ENCODE data around the gene SIX5.
"Not testable (repeated sequence)": the region's sequence is repeated elsewhere in the genome, so short reads cannot be mapped to it uniquely, and the experiment has no call there.

SIX5 gene

DNA sequence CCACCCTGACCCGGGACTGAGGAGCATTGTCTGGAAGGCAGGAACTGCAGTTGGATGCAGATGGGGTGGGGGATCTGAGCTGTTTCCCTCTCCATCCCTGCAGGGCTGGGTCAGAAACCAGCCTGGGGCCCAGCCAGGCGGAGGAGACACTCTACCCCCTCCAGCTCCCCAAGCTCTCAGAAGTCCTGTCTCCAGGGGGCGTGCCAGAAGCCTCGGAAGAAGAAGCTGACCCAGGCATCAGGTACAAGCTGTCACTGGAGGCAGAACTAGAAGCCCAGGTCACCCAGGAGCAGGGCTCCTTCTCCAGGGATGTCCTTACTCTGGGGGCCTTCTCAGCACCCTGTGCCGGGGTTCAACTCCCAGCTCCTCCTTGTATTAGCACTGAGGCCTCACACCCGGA is 15.5 kb downstream of the SIX5 start:
- no peak for DNase-seq (ENCODE audit: low read depth)

DNA sequence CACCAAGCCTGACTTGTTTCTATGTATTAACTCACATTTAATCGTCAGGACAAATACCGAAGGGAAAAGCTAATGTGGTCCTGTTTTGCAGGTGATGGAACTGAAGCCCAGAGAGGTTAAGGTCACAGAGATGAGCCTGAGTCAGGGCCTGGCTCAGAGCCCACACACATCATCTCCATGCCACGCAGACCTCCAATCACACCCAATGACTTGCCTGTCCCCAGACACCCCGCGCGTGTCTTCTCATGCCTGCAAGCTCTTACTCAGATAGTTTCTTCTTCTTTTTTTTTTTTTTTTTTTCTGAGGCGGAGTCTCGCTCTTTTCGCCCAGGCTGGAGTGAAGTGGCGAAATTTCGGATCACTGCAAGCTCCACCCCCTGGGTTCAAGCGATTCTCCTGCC is 16.4 kb downstream of the SIX5 start:
- no peak for DNase-seq (ENCODE audit: low read depth)

DNA sequence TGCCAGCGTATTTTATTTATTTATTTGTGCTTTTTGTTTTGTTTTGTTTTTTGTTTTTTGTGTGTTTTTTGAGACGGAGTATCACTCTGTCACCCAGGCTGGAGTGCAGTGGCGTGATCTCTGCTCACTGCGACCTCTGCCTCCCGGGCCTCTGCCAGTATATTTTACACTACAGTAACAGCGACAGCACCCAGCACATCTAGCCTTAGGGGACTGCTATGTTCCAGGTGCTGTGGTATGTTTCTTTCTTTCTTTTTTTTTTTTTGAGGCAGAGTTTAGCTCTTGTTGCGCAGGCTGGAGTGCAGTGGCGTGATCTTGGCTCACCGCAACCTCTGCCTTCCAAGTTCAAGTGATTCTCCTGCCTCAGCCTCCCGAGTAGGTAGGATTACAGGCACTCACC is 17.6 kb downstream of the SIX5 start:
- not testable (repeated sequence) for DNase-seq (ENCODE audit: low read depth)

DNA sequence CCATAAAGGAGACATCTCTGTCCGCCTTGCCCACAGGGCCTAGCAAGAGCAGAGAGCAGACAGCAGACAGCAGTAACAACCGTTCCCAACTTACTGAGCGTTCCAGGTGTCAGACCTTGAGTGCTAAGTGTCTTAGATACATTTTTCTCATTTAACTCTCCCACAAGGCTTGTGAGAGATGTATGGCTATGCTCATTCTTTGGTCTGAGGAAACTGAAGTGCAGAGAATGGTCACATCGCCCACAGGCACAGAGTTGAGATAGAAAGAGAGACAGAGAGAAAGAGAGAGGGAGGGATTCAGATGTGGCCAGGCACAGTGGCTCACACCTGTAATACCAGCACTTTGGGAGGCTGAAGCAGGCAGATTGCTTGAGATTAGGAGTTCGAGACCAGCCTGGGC is 21.5 kb downstream of the SIX5 start:
- DNase-seq (ENCODE audit: low read depth), result no peak

DNA sequence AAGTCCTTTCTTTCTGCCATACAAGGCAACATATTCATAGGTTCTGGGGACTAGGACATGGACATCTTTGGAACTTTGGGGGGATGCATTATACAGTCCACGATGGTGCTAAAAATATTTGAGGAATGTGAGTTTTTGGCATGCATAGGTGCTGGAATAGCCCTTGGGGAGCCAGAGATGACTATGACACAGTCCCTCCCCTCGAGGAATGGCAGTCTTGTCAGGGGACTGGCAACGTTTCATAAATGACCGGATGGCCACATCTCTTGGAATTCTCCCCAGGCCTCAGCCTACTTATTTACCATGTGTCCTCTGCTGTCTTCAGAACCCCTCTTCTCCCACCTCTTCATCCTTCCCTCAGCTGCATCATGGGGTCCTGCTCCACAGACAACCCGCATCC is 22.2 kb downstream of the SIX5 start:
- no peak for DNase-seq (ENCODE audit: low read depth)

DNA sequence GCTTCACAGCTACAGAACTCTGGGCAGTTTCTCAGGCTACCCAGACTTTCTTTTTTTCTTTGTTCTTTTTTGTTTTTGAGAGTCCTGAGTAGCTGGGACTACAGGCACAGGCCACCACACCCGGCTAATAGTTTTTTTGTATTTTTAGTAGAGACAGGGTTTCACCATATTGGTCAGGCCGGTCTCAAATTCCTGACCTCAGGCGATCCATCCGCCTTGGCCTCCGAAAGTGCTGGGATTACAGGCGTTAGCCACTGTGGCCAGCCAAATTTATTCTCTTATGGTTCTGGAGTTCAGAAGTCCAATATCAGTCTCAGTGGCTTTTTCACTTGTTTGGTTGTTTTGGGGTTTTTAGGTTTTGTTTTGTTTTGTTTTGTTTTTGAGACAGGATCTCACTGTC is 23.4 kb downstream of the SIX5 start:
- no peak for DNase-seq (ENCODE audit: low read depth)

DNA sequence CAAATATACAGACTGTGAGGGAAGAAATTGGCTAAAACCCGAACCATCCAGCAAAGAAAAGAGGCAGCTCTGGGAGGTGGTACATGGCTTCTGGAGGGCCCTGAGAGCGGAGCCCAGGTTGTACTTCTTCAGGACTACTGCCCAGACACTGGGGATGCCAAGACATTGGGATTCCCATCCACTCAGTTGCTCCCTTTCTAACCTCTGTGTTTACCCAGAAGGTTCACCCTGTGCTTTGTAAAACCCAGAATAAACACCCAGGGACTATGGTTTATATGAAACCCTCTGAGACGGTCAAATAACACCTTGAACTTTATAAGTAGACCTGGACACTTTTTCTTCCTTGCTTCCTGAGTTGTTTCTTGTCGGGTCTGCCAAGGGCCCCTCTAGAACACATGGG is 26.1 kb downstream of the SIX5 start:
- no peak for DNase-seq (ENCODE audit: low read depth)

DNA sequence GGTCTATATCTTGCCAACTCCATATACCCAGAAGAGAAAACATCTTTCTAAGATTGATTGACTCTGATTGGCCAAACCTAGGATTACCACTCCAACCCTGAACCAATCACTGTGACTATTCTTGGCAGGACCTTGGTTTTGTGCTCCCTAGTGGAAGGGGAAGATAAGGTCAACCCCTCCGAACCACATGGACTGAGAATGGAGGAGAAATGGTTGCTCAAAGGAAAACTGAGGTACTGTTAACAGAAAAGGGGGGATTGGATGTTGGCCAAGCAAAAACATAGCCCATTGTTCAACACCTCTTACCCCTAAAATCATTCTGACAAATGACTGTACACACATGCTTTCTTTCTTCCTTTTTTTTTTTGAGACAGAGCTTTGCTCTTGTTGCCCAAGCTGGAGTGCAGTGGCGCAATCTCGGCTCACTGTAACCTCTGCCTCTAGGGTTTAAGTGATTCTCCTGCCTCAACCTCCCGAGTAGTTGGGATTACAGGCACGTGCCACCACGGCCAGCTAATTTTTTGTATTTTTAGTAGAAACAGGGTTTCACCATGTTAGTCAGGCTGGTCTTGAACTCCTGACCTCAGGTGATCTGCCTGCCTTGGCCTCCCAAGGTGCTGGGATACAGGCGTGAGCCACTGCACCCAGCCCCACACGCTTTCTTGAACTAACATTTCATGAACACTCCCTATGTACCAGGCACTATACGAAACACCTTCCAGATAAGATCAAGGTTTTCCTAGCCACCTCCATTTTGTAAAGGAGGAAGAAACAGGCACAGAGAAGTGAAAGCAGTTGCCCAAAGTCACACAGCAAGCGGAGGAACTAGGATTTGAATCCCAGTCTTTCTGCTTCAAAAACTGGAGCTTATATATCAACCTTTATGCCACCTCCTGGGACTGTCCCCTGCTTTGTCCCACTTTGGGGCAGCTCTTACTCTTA is 29.3 kb downstream of the SIX5 start:
- no peak for DNase-seq (ENCODE audit: low read depth)

DNA sequence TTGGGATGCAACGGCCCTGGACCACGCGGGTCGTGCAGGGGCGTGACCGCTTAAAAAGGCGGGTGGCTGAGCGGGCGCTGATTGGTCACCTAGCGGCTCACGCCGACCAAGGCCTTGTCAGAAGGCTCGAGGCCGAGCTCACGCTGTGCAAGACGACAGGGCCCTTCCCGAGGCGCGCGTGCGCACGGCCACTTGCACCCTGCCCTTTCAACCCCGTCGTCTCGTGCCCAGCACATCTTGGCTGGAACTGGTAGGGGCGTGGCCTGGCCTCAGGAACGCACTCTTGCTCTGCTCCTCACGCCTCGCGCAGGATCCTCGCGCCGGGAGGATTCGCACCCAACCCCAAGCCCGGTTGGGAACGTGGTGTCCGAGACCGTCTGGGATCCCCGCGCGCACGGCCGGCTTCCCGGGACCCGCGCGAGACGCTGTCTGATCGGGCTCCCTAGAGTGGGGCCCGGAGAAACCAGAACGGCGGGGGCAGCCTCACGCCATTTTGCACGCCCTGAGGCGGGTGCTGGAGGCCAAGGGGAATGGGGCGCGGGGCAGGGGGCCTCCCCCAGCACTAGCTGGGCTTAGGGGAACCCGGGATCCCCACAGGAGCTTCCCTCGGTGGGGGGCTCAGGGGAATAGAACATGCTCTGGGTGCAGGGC is 35.8 kb downstream of the SIX5 start, which contains the start of gene MEIOSIN:
Gene MEIOSIN, plus strand, starts transcription at position 280 of the 651 bp plus-strand sequence. CDS start 1,938 bp downstream, outside the sequence.
- no peak for DNase-seq (ENCODE audit: low read depth)

DNA sequence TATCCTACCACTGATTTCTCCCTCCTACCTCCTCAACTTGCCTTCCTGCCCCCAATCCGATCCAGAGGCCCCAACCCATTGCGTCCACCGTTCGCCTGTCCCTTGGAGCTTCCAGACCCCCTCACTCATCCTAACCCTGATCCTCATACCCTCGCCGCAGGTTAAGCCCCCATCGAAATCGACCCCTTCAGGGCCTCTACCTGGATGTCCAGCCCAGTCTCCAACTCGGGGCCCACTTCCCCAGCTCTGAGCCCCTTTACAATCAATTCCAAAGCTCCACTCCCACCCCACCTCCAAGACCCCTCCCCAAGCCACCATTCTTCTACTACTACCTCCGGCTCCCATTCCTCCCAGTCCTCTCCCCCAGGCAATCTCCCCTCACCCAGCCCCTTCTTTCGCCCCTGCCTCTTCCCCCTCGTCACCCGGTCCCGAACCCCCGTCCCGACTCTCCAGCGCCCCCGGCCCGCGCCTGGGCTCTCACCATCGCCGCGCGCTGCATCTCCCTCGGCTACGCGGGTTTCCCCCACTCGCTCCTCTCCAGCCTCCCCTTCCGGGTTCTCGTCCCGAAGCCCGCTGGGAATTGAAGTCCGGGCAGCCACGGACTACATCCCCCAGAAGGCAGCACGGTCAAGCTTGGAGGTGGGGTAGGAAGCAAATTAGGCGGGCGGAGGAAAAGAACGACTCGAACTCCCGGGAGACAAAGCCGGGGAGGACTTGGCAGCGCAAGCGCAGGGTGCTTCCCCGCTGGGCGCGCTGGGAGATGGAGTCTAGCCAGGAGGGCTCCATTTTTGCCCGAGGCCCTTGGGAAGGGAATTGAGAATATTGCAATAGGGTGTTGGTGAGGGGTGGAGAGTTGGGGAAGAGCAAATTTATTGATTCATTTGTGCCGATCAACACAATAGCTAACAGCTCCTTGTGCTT is 38.4 kb downstream of the SIX5 start, which contains the start of gene FBXO46:
Gene FBXO46, minus strand, starts transcription at position 529 of the 921 bp plus-strand sequence. CDS start 17,401 bp downstream, outside the sequence.
- DNase-seq (ENCODE audit: low read depth), result peak; percentile 84

DNA sequence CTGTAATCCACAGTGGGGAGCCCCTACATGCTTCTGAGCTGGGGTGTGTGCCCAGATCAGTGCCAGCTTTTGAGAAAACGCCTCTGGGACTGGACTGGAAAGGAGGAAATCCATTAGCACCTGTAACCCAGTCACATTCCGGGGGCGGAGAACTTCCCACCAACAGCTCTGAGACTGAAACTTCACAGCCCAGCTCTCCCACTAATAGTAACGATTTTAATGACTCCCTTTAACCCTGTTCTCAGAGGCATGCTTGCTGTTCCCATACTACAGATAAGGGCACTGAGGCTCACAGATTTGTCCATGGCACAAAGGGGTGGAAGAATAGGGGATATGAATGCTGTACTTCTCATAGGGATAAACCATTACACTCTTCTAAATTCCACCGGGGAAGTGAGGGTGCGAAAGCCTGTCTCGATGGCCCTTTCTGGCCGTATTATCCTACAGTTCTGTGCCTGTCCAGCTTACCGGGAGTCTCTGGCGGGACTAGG is 39.2 kb downstream of the SIX5 start:
- no peak for DNase-seq (ENCODE audit: low read depth)

DNA sequence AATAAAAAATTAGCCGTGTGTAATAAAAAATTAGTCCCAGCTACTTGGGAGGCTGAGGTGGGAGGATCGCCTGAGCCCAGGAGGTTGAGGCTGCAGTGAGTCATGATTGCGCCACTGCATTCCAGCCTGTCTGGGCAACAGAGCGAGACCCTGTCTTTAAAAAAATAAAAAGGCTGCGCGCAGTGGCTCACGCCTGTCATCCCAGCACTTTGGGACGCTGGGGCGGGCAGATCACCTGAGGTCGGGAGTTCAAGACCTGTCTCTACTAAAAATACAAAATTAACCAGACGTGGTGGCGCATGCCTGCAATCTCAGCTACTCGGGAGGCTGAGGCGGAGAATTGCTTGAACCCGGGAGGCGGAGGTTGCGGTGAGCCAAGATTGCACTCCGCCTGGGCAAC is 40.4 kb downstream of the SIX5 start:
- DNase-seq (ENCODE audit: low read depth), result not testable (repeated sequence)

DNA sequence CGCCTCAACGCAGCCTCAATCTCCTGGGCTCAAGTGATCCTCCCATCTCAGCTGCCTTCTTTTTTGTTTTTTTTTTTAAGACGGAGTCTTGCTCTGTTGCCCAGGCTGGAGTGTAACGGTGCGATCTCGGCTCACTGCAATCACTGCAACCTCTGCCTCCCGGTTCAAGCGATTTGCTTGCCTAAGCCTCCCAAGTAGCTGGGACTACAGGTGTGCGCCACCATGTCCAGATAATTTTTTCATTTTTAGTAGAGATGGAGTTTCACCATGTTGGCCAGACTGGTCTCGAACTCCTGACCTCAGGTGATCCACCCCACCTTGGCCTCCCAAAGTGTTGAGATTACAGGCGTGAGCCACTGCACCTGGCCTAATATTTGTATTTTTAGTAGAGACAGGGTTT is 49.0 kb downstream of the SIX5 start:
- DNase-seq (ENCODE audit: low read depth), result not testable (repeated sequence)

DNA sequence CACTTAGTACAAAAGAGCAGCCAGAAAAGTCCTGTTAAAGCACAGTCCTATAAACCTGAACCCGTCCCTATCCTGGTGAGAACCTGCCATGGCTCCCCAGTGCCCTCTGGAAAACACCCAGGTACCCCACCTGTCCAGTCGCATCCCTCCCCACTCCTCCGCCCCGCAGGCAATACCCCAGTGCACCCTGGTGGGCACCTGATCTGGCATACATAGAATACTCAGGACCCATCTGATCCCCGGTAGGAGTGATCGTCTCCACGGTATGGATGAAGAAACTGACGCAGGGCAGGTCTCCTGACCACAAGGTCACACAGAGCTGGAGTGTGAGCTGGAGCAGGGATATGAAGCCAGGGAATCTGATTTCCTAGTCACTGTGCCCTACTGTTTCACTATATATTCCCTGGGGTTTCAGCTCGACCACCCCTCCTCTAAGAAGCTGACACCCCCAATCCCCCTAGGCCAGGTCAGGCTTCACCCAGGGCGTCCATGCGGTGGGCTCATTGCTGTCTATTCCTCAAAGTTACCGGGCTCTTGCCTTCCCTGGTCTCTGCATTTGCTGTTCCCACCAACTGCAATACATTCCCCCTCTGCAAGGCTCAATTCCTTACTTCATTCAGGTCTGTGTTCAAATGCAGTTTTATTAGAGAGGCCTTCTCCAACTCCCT is 50.9 kb downstream of the SIX5 start:
- no peak for DNase-seq (ENCODE audit: low read depth)

DNA sequence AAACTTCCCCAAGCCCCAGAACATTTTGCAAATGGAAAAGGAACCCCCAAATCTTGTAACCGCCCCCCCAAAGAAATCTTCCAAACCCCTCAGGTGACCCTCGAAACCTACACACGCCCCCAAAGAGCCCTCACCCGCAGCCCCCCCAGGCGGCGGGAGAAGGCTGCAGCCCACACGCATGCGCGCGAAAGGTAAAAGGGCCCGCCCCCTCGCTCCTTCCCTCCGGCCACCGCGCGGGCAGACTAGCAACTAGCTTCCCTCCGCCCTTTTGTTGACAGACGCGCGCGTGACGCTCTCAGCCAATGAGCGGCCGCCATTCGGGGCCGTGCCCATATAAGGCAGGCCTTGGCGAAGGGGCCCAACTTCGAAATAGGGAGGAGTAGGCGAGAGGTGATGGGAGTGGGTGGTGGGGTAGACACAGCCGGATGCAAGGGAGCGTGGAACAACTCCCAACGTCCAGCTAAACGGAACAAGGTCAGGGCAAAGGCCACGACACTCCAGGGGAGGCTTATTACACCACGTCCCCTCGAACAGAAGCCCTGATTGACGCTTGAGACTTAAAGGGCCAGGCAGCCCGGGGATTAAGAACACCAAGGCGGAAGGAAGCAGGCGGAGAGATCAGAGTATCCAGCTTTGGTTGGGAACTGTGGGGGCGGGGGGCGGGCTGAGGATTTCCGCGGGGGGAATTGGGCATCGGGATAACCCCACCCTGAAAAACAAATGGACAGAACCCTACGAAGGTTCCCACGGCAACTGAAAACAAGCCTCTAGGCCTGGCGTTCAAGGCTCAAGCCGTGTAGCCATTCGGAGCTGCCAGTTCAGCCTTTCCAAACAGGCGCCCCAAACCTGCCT is 51.7 kb downstream of the SIX5 start:
- peak; percentile 96 for DNase-seq (ENCODE audit: low read depth)

DNA sequence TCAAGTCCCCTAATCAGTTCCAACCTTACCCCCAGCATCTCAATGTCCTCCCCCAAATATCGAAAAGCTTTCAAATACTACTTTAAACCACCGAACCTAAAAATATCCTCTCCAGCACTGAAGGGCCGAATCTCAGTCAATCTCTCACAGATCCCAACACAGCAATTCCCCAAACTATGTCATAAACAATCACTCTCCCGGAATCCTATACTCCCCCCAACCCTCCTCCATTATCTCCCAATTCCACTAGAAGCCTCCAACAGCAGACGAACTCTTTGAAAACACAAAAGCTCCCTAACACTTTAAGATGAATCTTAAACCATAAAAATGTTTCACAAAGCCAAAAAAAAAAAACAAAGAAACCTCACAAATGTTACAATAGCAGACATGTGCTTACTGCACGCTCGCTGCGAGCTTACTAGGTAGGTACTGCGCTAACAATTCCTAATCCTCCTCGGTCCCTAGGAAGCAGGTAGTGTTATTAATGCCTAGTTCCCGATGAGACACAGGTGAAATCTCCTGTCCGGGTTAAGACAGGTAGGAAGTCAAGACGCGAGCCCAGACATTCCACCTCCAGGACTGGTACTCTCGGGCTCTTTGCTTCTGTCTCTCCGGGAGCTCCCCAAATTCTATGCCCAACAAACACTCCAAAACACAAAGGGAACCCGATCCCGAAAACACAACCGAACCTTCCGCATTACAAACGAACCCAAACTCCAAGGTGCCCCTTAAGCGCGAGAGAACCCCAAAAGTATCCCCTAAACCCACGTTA is 52.5 kb downstream of the SIX5 start:
- no peak for DNase-seq (ENCODE audit: low read depth)

DNA sequence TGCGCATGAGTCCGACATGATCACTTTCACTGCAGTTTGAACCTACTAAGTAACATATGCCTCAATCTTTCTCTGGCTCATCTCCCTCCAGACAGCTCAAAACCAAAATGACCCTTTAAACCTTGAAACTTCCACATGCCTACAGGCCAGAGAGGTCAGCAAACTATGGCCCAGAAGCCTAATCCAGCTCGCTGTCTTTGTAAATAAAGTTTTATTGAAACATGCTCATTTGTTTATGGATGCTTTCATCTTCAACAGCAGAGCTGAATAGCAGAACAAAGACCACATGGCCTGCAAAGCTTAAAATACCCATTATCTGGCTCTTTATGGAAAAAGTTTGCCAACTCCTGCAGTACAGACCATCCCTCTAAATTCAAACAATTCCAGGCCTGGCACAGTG is 53.9 kb downstream of the SIX5 start:
- no peak for DNase-seq (ENCODE audit: low read depth)
